ENCODE results near the gene BEX4. TPM values are rescaled to one million over a fixed set of nuclear protein-coding genes. Genes with fewer than 3 reads are reported as not detected.

BEX4 gene
- total and polyA plus RNA-seq, 9 of the 15 experiments (the other 6 are each of a cell fraction or from before 2014, with no cell fraction given): 74.6 to 399 (median 154) TPM

DNA sequence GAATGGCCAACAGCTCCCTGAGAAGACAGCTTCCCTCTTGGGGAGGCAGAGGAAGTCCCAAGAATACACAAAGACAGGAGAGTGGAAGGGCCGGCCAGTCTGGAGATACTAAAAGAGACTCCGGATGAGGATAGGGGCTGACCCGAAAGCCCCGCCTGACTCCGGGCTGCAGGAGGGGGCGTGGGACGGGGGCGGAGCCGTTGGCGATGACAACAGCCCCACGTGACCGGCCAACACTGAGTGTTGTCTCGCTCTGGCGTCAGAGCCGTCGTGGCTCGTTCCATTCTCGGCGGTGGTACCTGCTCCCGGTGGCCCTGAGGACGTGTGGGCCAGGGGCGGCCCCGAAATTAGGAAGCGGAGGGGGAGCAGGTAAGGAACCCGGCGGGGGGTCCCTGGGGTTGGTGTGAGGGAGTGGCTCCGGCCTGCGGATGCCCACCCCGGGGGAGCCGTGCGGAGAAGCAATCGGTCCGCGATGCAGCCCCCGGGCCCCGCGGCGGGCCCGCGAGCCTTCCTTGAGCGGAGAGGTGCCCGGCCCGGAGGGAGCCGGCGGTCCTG lies at the start of gene BEX4 (continued):
- TF ChIP-seq REST (IDR thresholded peaks at IDR 0.05; ENCODE audit: borderline replicate concordance) (peak; percentile 73), REST (CRISPR knock-in tag; IDR thresholded peaks at IDR 0.05; ENCODE audit: low read depth) (no peak), ZNF75A (CRISPR knock-in tag; IDR thresholded peaks at IDR 0.05) (no peak), USF2 (CRISPR knock-in tag; IDR thresholded peaks at IDR 0.05) (peak; percentile 97), KLF16 (IDR thresholded peaks at IDR 0.05) (no peak), GABPA (tag; conservative IDR thresholded peaks at IDR 0.05; ENCODE audit: low read depth) (0 out of 2 replicates have a peak, but pooled peaks have one; percentile 23), TRIM24 (IDR thresholded peaks at IDR 0.05) (0 out of 4 replicates have a peak, but pooled peaks of 1 of the 2 experiments have one; percentile 24), CBFA2T2 (conservative IDR thresholded peaks at IDR 0.05) (peak; percentile 53), RB1 (IDR thresholded peaks at IDR 0.05; ENCODE audit: low read depth) (0 out of 2 replicates have a peak, but pooled peaks have one; percentile 49), NFIC (IDR thresholded peaks at IDR 0.05) (0 out of 2 replicates have a peak, but pooled peaks have one; percentile 39), CBX1 (IDR thresholded peaks at IDR 0.05; ENCODE audit: low read depth) (0 out of 2 replicates have a peak, but pooled peaks have one; percentile 39), YY1 (IDR thresholded peaks at IDR 0.05; ENCODE audit: borderline replicate concordance in 1 of 3, control insufficient read depth in 1 of 3, extremely low read depth in 1 of 3, insufficient read depth in 3 of 3, insufficient read length in 1 of 3, insufficient replicate concordance in 2 of 3, low read depth in 1 of 3, low read length in 2 of 3) (peak in 1 of 3 experiments; percentile 59), BHLHE40 (IDR thresholded peaks at IDR 0.05; ENCODE audit: low read length) (peak; percentile 84), HMG20B (CRISPR knock-in tag; IDR thresholded peaks at IDR 0.05) (no peak)

All from K562 (cell line).